GM19463 (cell line): Measurements from ENCODE around the gene BTD.
A peak's percentile ranks its signal among the peaks of the same experiment; 100 is the strongest.

Source experiments
- ATAC-seq: cut with Tn5 transposase; IDR thresholded peaks from one replicate; pipeline ENCODE4 v1.9.1; 2021; ENCODE audit warnings: mild to moderate bottlenecking, moderate library complexity; ENCODE audit not compliant: unreplicated experiment

The BTD gene

DNA sequence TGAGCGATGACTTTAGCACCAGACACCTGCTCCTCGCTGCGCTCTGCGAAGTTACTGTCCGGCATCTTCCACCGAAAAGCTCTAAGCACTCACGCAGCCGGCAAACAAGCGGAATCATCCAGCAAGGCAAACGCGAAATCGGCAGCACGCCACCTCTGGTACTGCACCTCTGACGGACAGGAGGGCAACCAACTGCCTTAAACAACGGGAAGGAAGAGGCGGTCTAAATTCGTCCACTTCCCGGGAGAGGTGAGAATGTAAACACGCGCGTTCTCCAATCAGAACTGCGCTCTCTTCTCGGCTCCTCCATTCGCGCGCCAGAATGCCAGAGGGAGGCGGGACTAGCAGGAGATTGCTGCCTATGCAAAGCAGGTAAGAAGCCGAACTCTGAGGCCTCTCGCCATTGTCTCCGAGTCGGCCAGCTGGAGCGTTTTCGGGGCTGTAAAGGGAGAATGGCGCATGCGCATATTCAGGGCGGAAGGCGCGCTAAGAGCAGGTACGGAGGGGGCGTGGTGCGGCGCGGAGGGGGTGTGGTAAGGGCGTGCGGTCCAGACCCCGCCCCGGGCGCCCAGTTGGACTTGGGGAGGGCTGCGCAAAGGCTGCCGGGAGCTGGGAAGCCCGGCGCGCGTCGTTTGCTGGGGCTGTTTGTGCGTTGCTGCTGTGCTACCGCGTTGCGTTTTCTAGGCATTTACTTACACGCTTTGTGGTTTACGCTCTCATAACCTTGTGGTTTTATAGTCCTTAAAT is at the start of gene BTD, which contains the start of gene HACL1:
TSS of gene BTD (plus strand) at position 347 of the 747 bp plus-strand sequence. CDS start 33,695 bp downstream, outside the sequence.
TSS of gene HACL1 (minus strand) at position 171 of the 747 bp plus-strand sequence. CDS start at position 65, 106 bp downstream.
- peak; percentile 91 for ATAC-seq

GRCh38 chr3:15551902-15552301 is 49.6 kb upstream of the BTD start:
- no peak for ATAC-seq

- ATAC-seq: no peak
These were observed 47.8 kb upstream of the BTD start for GRCh38 chr3:15553749-15554148.

DNA sequence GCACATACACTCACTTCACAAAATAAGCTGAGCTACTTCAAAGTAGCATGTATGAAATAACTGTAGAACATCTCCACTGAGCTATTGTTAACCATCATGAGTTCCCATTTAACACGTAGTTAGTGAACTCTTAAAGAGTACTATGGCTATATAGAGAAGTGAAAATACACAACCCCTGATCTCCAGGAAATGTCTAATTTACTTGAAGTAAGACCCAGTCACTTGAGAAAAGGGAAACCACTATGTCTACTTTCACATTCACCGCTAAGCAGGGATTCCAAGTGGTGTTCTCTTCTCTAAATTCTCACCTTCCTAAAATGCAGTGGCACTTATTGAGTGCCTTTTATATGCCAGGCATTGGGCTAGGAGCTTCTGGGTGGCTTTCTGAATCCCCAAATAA is 45.0 kb upstream of the BTD start:
- ATAC-seq: peak; percentile 82

GRCh38 chr3:15557511-15557946 is 44.0 kb upstream of the BTD start:
- ATAC-seq: peak; percentile 67

- no peak for ATAC-seq
These were observed 43.0 kb upstream of the BTD start for GRCh38 chr3:15558581-15558980.

- no peak for ATAC-seq
These were observed 39.0 kb upstream of the BTD start for GRCh38 chr3:15562560-15562959.

DNA sequence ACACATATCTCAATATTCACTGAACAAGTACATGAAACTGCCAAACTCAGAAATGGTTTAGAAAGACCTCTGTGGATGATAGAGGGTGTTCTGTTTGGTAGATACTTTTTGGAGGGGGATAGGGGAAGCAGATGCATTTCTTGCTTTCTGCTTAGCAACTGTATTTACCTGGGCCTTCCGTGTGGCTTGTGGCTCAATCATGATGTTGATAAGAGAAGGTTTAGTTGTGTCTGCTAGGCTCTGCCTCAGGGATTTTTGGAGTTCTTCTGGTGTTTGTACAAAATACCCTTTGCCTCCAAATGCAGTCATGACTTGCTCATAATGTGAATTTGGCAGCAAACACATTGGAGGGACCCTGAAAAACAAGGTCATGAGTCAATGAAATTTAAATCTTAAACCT is 38.4 kb upstream of the BTD start:
- ATAC-seq: no peak

DNA sequence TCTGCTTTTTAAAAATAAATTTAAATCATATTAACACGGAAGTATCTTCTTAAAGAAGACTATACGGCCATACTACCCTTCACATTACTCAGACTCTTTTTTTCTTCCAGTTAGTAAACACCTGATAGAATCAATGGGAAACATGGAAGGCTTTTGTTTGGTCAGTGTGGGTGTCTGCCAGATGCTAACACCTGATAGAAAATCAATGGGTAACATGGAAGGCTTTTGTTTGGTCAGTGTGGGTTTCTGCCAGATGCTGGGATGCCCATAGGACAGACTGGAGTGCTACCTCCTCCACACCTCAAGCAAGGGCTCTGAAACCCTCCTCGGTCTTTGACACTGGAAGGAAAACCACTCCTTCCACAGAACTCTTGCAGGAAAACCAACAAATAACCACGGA is 29.4 kb upstream of the BTD start:
- no peak for ATAC-seq

GRCh38 chr3:15575446-15575845 is 26.1 kb upstream of the BTD start:
- ATAC-seq: no peak

DNA sequence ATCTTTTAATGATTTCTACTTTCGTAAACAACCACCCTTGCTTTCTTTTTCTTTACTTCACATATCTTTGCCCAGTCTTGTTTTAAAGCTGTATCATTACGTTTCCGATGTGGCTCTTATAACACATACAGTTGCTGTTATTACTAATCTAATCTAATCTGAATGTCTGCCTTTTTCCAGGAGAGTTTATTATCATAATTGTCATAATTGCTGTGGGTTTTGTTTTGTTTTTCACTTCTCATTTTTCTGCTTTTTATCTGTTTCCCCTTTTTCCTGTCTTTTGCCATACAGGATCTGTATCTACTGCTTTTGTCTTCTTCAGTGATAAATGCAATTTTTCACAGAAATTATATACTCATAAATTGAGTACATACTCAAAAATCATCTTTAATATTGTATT is 25.1 kb upstream of the BTD start:
- no peak for ATAC-seq

- no peak for ATAC-seq
These were observed 23.2 kb upstream of the BTD start for GRCh38 chr3:15578289-15578867.

DNA sequence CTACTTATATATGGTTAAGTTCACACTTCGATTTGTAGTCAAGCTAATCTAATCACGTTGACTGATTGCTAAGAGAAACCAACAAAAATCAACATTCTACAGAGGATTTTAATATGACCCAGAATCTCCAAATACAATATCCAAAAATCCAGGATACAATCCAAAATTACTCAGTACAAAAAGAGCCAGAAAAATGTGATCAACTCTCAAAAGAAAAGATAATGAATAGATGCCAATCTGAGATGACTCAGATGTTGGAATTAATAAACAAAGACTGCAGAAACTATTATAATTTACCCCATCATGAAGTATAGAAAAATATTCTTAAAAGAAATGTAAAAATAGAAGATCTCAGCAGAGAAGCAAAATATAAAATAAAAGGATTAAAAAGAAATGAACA is 22.5 kb upstream of the BTD start:
- no peak for ATAC-seq

DNA sequence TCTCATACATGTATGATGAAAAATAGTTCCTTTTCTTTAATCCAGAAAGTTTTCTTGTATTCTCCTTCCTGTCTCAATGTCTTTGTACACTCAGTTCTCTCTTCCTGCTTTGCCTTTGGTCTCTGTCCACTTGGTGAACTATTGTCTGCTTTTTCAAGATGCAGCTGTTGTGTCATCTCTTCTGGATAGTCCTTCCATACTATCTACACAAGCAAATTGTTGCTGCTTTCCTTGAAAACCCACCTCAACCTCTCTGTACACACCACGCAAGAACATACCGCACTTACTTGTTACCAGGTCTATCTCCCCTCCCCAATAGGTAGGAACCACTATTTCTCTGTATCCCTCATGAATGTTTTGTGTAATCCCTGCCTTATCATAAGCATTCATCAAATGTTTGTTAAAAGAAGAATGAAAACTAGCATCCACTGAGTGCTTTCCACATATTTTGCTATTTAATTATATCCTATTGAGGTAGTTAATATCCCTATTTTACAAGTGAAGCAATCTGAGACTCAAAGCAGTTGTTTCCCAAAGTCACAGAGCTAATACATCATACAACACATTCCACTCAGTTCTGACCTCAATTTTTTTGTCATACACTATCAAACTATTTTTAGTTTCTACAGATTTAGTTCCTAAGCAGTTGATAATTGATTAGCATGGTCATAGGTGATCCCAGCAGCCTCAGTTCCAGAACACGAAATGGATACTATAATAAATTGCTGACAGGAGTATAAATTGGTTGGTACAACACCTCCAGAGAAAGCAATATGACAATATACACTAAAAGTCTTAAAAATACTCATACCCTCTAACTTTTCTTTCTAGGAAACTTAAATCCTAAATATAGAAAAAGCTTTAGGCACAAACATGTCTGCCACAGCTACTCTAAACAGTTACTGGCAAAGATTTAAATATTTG is 19.8 kb upstream of the BTD start:
- ATAC-seq: no peak

DNA sequence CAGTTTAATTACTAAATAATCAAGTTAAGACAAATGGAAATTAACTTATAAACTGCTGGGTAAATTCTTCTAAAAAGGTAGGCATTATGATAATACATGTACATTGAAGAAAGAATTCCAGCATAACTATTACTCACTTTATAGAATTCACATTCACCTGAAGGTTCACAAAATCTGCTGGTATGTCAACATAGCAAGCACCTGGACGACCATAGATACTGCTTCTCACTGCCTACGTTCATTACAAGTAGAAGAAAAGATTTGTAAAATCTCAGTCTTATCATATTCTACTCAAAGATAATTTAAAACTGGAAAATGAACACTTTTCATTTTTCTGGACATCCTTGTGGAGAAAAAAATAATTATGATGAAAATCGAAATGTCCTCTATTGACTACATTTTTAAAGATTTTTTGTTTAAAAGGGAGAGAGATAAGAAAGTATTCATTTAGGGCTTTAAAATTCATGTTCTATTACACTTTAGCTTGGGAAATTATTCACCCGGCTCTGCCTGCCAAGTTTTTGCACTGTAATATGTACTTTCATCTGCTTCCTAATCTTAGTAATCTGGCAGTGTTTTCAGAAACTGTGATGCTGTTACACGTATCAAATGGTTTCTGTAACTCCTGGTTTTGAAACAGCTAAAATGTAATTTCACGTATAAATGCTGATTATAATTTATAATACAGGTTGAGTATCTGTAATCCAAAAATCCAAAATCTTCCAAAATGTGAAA is 16.3 kb upstream of the BTD start:
- no peak for ATAC-seq

DNA sequence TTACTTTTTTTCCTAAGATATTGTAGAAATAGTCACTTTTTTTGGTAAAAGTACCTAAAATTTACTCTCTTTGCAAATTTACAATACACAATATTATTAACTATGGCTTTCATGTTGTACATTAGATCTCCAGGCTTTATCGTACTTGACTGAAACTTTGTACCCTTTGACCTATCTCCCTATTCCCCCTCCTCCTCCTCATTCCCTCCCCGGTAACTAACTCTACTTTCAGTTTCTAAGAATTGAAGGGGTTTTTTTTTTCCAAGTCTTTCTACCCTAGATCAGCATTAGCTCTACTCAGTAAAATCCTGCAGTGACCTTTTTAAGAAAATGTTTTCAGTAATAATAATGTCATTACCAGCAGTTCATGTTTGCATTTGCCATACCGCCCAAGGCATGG is 10.3 kb upstream of the BTD start:
- ATAC-seq: no peak

DNA sequence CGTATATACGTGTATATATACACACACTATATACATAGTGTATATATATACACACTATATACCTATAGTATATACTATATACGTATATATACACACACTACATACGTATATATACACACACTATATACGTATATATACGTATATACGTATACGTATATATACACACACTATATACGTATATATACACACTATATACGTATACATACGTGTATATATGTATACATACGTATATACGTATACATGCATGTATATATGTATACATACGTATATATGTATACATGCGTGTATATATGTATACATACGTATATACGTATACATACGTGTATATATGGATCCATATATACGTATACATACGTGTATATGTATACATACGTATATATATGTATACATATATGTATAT is 9.6 kb upstream of the BTD start:
- no peak for ATAC-seq

DNA sequence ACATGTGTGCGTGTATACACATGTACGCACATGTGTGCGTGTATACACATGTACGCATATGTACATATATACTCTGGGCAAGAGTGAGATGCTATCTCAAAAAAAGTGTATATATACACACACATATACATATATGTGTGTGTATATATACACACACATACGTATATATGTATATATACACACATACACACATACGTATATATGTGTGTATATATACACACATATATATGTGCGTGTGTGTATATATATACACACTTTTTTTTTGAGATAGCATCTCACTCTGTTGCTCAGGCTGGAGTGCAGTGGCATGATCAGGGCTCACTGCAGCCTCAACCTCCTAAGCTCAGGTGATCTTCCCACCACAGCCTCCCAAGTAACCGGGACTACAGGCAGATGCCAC is 8.6 kb upstream of the BTD start:
- ATAC-seq: no peak

GRCh38 chr3:15595955-15596354 is 5.6 kb upstream of the BTD start:
- ATAC-seq: no peak

- ATAC-seq: peak; percentile 5
These were observed 523 bp upstream of the BTD start for GRCh38 chr3:15601046-15601398.

DNA sequence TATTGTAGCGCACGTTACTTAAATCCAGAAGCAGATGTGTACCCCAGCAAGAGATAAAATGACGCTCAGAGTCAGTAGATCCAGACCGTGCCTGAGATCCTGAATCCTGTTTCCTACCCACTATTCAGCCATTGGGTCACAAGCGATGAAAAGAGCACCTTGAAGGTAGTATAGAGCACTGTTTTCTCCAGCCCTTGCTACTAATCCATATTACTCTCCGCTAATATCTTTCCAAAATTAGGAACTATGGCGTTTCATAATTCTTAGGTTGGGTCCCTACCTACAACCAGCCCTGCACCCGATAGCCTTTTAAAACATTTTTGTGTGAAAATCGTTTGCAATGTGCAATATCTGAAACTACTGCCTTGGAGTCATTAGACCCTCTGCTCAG is 596 bp downstream of the BTD start:
- ATAC-seq: no peak
